HG02588 (cell line): ENCODE measurements around the gene TTC31.
"Not testable (repeated sequence)": the region's sequence is repeated elsewhere in the genome, so short reads cannot be mapped to it uniquely, and the experiment has no call there.

Source experiments
- ATAC-seq: cut with Tn5 transposase; IDR thresholded peaks from one replicate; pipeline ENCODE4 v1.9.1; 2021; ENCODE audit warnings: mild to moderate bottlenecking, moderate library complexity; ENCODE audit not compliant: unreplicated experiment

The TTC31 gene

GRCh38 chr2:74457129-74457548 lies 25.7 kb upstream of the TTC31 start:
- ATAC-seq, result no peak

DNA sequence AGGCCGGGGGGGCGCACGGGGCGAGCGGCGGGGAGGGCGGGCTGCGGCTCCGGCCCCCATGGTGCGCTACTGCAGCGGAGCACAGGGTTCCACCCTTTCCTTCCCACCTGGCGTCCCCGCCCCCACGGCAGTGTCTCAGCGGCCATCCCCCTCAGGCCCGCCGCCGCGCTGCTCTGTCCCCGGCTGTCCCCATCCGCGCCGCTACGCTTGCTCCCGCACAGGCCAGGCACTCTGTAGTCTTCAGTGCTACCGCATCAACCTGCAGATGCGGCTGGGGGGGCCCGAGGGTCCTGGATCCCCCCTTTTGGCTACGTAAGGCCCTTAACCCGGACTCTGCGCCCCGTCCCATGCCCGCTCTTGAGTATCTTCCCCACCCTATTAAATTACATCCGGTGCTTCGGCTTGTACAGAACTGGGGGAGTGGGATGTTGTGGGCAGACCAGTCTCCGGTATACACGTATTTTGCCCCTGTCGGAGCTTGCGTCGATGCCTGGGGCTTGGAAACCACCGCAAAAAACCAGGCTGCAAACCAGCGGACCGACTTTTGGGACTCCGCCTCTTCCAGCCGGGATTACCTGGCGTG lies 25.2 kb upstream of the TTC31 start:
- ATAC-seq, result peak; percentile 28

DNA sequence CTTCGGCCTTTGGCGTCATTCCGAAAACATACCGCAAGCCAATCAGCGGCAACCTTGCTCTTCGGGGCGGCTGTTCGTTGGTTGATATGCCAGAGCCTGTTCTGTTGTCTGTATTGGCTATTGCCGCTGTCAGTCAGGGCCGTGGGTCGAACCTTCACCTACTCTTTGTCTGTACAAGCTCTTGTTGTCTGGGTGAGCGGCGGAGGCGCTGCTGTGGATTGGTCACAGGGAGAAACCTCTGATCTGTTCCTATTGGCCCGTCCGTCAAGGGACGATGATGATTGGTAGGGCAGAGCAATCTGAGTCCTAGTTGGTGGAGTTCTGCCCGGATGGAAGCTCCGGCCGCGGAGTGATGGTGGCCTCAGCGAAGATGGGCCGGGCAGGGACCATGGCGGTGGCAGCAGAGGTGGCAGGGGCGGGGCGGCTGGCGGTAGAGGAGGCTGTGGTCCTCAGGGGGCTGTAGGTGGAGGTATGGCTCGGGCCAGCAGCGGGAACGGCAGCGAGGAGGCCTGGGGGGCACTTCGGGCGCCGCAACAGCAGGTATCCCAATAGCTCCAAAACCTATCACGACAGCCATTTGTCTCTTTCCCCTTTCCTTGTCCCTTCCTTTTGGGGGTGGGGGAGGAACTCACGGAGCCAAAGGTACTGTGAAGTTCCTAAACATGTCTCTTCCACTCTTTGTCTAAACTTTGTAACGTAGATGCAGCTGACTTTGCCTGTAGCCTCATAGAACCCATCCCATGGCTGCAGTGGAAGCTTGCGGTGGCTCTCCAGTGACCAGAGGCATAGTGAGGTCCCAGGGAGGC lies 24.5 kb upstream of the TTC31 start, which contains the start of gene WBP1:
Gene WBP1, plus strand, starts transcription at position 307 of the 806 bp plus-strand sequence. Its CDS starts 165 bp downstream, at position 472.
- peak; percentile 80 for ATAC-seq

DNA sequence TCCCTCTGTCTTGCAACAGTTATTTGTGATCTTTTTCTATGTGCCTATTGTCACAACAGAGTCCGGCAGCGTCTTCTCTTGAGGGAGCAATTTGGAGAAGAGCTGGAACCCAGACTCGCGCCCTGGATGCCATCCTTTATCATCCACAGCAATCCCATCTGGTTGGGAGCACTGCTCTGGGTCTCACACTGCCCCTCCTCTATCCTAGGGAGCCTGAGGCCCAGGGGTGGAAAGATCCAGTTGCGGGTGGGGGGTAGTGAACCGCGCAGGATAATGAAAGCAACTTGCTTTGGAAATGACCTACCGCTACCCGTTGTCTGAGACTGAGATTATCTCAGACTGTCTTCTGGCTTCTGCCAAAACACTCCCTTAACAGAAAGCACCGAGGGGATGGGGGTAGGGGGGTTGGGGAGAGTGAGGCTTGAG lies 23.9 kb upstream of the TTC31 start:
- no peak for ATAC-seq

DNA sequence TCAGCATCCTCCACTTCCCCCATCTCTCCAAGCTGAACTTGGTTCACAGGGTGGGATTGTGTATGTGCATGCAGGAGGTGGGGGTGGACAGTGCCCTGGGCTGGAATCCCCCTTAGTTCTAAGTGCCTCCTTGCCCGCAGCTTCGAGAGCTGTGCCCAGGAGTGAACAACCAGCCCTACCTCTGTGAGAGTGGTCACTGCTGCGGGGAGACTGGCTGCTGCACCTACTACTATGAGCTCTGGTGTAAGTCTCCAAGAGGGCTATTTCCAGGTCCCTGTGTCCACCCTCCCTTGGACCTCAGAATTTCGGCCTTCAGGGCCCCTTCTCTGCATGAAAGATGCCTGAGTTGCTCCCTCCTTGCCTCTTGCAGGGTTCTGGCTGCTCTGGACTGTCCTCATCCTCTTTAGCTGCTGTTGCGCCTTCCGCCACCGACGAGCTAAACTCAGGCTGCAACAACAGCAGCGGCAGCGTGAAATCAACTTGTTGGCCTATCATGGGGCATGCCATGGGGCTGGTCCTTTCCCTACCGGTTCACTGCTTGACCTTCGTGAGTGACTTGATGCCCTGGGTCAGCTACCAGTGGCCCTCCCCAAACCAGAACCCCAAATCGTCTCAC lies 23.3 kb upstream of the TTC31 start:
- not testable (repeated sequence) for ATAC-seq

GRCh38 chr2:74460187-74460586 lies 22.7 kb upstream of the TTC31 start:
- ATAC-seq, result not testable (repeated sequence)

DNA sequence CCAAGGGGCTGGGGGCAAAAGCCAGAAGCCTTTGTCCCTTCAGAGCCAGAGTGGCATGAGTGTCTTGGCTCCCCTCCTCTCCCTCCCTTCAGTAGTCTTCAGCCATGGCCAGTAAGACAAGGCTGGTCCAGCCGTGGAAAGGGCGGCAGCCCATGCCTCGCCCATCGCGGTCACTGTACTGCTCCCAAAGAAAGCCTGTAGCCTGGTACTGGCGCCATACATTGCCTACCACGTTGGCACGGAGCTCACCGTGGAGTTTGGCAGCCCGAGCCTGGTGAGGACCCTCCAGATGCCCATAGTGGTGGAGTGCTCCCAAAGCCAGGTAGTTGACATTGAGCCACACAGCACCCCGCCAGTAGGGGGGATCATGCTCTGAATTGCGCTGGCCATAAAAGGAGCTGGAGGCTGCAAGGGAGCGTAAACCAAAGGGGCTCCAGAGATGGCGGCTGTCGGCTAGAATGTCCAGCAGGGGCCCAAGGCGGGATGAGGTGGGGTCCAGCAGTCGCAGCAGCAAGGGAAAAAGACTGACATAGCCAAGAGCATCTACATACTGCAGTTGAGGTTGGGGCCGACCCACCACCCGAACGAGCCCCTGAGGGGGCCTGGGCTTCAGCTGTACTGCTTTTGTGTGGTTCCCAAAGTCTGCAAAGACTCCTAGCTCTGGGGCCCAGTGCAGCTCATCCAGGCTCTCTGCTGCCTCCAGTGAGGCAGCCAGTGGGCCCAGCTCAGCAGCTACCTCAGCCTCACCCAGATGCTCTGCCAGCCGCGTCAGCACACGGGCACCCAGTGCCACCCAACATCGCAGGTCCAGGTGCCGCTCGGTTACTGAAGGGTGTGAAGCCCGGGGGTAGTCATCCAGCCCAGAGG lies 21.5 kb upstream of the TTC31 start:
- no peak for ATAC-seq

DNA sequence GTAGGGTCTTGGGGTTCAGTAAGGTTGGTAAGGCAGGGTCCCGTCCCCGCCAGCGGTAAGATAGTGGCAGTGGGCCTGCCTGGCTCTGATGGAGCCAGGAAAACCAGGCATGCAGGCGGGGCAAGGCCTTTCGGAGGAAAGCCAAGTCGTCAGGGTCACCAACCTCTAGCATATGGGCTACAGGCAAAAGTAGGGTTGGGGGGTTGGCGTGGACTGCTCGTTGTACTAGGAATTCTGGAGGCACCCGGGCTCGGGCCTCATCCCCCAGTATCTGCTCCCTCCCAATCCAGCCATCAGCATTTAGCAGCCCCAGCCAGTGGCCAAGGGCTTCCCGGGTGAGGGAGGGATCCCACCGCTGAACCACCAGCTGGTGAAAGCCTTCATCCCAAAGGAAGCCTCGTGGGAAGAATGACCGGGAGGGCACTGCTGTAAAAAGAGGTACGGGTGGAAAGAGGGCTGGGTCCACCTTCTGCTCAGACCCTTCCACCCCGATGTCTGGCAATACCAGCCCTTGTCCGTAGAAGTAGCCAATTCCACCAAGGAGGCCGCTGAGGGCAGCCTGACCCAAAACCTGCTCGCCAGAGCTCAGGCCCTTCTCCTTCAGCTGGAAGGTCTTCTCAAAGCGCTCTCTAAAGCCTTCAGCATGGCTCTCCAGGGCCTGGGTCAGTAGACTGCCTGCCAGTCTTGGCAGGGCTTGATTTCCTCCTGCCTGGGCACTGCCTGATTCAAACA lies 20.7 kb upstream of the TTC31 start:
- ATAC-seq, result no peak

DNA sequence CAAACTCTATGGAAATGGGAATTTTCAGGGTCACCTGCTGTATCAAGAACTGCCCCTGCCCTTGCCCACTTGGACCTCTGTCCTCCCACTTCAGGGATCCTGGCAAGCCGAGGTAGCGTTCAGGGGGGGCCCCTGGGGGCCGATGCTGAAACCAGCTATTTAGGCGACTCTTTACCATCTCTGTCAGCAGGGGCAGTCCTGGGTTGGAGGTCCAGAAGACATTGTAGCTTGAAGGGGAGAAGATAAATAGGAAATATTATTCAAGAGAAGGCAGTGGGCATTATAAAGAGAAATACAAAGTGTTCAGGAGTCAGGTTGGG lies 20.1 kb upstream of the TTC31 start:
- ATAC-seq, result no peak

GRCh38 chr2:74464406-74464805 lies 18.5 kb upstream of the TTC31 start:
- ATAC-seq, result no peak

- ATAC-seq, result not testable (repeated sequence)
These were observed 12.1 kb upstream of the TTC31 start for GRCh38 chr2:74470742-74471141.

GRCh38 chr2:74471332-74472065 lies 11.4 kb upstream of the TTC31 start:
- no peak for ATAC-seq

GRCh38 chr2:74472086-74472944 lies 10.6 kb upstream of the TTC31 start, which contains the start of gene MRPL53:
Gene MRPL53, minus strand, starts transcription at chr2:74472680. Its CDS starts 20 bp downstream, at chr2:74472660.
- ATAC-seq, result peak; percentile 82

GRCh38 chr2:74472945-74473258 lies 10.0 kb upstream of the TTC31 start:
- ATAC-seq, result no peak

GRCh38 chr2:74474481-74474880 lies 8.4 kb upstream of the TTC31 start:
- ATAC-seq, result no peak

DNA sequence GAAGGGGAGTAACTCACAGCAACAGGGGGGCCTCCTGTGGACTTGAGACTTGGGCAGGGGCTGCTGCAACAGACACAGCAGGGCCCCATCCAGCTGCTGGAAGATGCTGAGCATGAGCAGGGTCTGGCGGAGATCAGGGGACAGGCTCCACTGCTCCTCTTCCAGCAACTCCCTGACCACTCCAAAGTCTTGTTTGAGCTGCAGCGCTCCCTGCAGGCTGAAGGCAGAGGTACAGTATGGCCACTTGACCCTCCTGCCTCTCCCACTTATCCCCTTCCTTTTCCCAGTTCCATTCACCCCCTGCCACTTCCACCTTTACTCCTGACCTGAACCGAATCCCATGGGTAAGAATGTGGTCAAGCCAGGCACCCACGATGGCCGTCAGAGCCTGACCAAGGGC lies 8.0 kb upstream of the TTC31 start:
- ATAC-seq, result no peak

DNA sequence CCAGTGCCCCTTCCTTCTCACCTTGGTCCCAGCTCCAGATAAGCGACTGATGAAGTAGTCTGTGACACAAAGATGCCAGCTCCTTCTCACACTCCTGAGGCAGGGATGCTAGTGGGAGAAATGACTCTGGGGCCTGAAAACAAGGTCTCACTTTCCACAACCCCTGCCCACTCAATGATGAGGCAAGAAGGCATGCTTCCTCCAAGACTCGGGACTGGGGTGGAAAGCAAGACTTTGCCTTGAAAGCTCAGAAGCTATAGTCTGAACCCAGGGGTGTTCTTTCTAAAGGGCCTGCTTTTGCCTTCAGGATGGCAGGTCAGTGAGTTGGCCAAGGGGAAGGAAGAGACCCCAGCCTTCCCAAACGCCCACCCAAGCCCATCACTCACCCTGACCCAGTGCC lies 1.4 kb upstream of the TTC31 start:
- ATAC-seq, result no peak

DNA sequence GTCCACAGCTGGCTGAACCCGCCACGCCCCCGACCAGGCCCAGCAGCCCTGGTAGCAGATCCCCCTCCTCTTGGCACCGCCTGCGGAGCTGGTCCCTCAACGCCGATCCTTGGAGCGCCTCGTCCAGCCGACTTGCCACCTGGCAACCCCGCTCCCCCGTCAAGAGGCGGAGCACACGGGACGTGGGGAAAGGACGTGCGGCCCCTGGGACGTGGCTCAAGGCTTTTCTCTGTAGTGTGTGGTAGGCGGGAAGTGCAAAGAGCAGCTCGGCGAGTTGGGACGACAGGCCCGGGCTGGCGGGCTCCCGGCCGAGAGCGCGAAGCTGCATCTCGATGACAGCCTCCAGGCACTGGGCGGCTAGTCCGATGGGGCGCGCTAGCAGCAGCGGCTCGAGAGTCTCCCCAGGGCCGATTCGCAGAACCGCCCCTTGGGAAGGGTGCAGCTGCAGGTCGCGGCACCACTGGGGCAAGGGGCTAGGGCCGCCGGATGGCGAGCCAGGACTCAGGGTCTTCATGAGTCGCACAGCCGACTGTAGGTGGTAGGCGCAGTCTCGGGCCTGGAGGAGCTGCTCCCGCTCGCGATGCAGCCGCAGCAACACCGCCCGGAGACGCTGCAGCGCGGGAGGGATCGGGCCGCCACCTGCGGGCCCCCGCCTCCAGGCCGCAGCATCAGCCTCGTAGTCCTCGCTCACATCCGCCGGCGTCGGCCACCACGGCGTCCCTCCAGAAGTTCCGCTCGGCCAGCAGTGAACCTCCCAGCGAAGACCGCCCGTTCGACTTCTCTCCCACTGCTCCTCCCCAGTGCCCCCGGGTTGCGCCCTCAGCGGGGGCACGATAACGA lies 700 bp upstream of the TTC31 start:
- ATAC-seq, result peak; percentile 42
